ENCODE results near the gene PPFIA1. TPM values are rescaled to one million over a fixed set of nuclear protein-coding genes. Genes with fewer than 3 reads are reported as not detected.

Gene PPFIA1
- total RNA-seq, 6 donors from 2014 or later: 53.7 to 164 (median 83.3) TPM

- Histone ChIP-seq H3K4me3 (no peak overlapping the region), H3K4me1 (peaks cover 0 to 4% (median 2%) of the 10 kb centered on the region in 4 donors), H3K36me3 (peaks cover 22 to 100% (median 87%) of the 10 kb centered on the region in 4 donors), H3K9me3 (no peaks in the 10 kb centered on the region), H3K27ac (no peak overlapping the region), H3K27me3 (no peaks in the 10 kb centered on the region)
- DNase-seq: no peak
- ATAC-seq (ENCODE audit: low FRiP score in 2 of 2): no peak
- whole genome bisulfite sequencing, 2 donors: 89 to 93% methylated on average over 8 to 9 of the region's 9 CpGs
- TF ChIP-seq POLR2A (IDR thresholded peaks at IDR 0.05): no peak
- no peak for TF ChIP-seq POLR2AphosphoS5 (IDR thresholded peaks at IDR 0.05)
- TF ChIP-seq, protein P1, sequence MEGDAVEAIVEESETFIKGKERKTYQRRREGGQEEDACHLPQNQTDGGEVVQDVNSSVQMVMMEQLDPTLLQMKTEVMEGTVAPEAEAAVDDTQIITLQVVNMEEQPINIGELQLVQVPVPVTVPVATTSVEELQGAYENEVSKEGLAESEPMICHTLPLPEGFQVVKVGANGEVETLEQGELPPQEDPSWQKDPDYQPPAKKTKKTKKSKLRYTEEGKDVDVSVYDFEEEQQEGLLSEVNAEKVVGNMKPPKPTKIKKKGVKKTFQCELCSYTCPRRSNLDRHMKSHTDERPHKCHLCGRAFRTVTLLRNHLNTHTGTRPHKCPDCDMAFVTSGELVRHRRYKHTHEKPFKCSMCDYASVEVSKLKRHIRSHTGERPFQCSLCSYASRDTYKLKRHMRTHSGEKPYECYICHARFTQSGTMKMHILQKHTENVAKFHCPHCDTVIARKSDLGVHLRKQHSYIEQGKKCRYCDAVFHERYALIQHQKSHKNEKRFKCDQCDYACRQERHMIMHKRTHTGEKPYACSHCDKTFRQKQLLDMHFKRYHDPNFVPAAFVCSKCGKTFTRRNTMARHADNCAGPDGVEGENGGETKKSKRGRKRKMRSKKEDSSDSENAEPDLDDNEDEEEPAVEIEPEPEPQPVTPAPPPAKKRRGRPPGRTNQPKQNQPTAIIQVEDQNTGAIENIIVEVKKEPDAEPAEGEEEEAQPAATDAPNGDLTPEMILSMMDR (IDR thresholded peaks at IDR 0.05): no peak
- TF ChIP-seq EP300 (IDR thresholded peaks at IDR 0.05): no peak
Observed at GRCh38 chr11:70420496-70420895, 150.0 kb downstream of the PPFIA1 start.

GRCh38 chr11:70421123-70421522 lies 150.6 kb downstream of the PPFIA1 start:
- Histone ChIP-seq H3K4me3 (no peak overlapping the region), H3K27ac (no peak overlapping the region), H3K27me3 (no peaks in the 10 kb centered on the region), H3K9me3 (no peaks in the 10 kb centered on the region), H3K36me3 (peaks cover 20 to 100% (median 87%) of the 10 kb centered on the region in 4 donors), H3K4me1 (peaks cover 0 to 4% (median 2%) of the 10 kb centered on the region in 4 donors)
- ATAC-seq (ENCODE audit: low FRiP score in 2 of 2) (no peak), DNase-seq (no peak)
- TF ChIP-seq EP300 (IDR thresholded peaks at IDR 0.05) (no peak), POLR2AphosphoS5 (IDR thresholded peaks at IDR 0.05) (no peak), POLR2A (IDR thresholded peaks at IDR 0.05) (no peak)
- TF ChIP-seq, protein P1 (IDR thresholded peaks at IDR 0.05): no peak
- 69 to 77% methylated on average over 8 to 13 of the region's 13 CpGs for WGBS, 2 donors

GRCh38 chr11:70422692-70423522 lies 152.4 kb downstream of the PPFIA1 start:
- 91 to 93% methylated on average over 19 to 35 of the region's 35 CpGs for WGBS, 2 donors
- H3K4me1 ChIP-seq: peaks cover 0 to 4% (median 2%) of the 10 kb centered on the region in 4 donors
- peaks cover 17 to 100% (median 81%) of the 10 kb centered on the region in 4 donors for H3K36me3 ChIP-seq
- no peak overlapping the region for H3K4me3 ChIP-seq
- peak in 1 of 2 donors; percentile 6 for ATAC-seq (ENCODE audit: low FRiP score in 2 of 2)
- DNase-seq: no peak
- no peak overlapping the region for H3K27ac ChIP-seq
- no peaks in the 10 kb centered on the region for H3K9me3 ChIP-seq
- TF ChIP-seq EP300 (IDR thresholded peaks at IDR 0.05) (no peak), POLR2A (IDR thresholded peaks at IDR 0.05) (no peak), POLR2AphosphoS5 (IDR thresholded peaks at IDR 0.05) (no peak)
- TF ChIP-seq, protein P1 (IDR thresholded peaks at IDR 0.05): no peak
- no peaks in the 10 kb centered on the region for H3K27me3 ChIP-seq

- Histone ChIP-seq H3K9me3 (no peaks in the 10 kb centered on the region), H3K27me3 (no peaks in the 10 kb centered on the region), H3K4me1 (peaks cover 0 to 4% (median 2%) of the 10 kb centered on the region in 4 donors), H3K27ac (no peak overlapping the region), H3K36me3 (peaks cover 17 to 97% (median 74%) of the 10 kb centered on the region in 4 donors), H3K4me3 (no peak overlapping the region)
- DNase-seq (peak in 1 of 2 donors; percentile 37), ATAC-seq (ENCODE audit: low FRiP score in 2 of 2) (peak in 1 of 2 donors; percentile 48)
- WGBS, 2 donors: 78 to 87% methylated on average over 28 to 34 of the region's 34 CpGs
- no peak for TF ChIP-seq EP300 (IDR thresholded peaks at IDR 0.05)
- TF ChIP-seq POLR2A (IDR thresholded peaks at IDR 0.05): no peak
- TF ChIP-seq POLR2AphosphoS5 (IDR thresholded peaks at IDR 0.05): no peak
- TF ChIP-seq, protein P1 (IDR thresholded peaks at IDR 0.05): no peak
Observed at GRCh38 chr11:70423523-70424505, 153.3 kb downstream of the PPFIA1 start.

Measured in upper lobe of left lung (tissue), 6 donors.